IPS-18c (cell line): ENCODE measurements around the gene NAPSA.
"Not testable (repeated sequence)": the region's sequence is repeated elsewhere in the genome, so short reads cannot be mapped to it uniquely, and the experiment has no call there.

Source experiments
- H3K4me3 ChIP-seq: 2 replicates; pipeline ENCODE4 v1.7.0; 2013; ENCODE audit warnings: low read depth, mild to moderate bottlenecking, low read length, moderate library complexity; ENCODE audit not compliant: insufficient read depth
- H3K9me3 ChIP-seq: one replicate; pipeline ENCODE4 v1.6.1; 2013; ENCODE audit warnings: mild to moderate bottlenecking, low read length, moderate library complexity; ENCODE audit not compliant: control insufficient read depth, insufficient read depth

NAPSA gene

DNA sequence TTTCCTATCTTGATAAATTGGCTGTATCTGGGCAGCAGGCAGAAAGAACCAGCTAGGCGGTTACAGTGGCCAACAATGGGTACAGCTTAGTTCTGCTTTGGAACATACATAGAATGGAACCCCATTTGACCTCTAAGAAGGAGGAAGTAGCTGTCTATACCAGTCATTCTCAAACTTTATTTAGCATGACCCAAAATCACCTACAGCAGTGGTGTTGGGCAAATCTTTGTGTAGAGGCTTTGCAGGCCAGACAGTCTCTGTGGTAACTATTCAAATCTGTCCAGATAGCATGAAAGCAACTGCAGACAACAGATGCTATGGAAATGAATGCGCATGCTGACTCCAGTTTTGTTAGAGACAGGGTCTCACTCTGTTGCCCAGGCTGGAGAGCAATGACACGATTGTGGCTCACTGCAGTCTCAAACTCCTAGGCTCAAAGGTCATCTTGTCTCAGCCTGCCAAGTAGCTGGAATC, 24.3 kb downstream of the NAPSA start:
- Histone ChIP-seq H3K4me3 (no peak overlapping the region), H3K9me3 (peaks cover 4% of the 10 kb centered on the region)

- H3K9me3 ChIP-seq: peaks cover 4% of the 10 kb centered on the region
Observed at GRCh38 chr19:50340331-50340730, 25.1 kb downstream of the NAPSA start.

GRCh38 chr19:50337031-50337430, 28.4 kb downstream of the NAPSA start:
- not testable (repeated sequence) for H3K9me3 ChIP-seq, H3K4me3 ChIP-seq

More at GRCh38 chr19:50340331-50340730, 25.1 kb downstream of the NAPSA start:
- no peak overlapping the region for H3K4me3 ChIP-seq

- Histone ChIP-seq H3K4me3 (no peak overlapping the region), H3K9me3 (no peaks in the 10 kb centered on the region)
Observed at GRCh38 chr19:50334741-50335421, 30.6 kb downstream of the NAPSA start.

DNA sequence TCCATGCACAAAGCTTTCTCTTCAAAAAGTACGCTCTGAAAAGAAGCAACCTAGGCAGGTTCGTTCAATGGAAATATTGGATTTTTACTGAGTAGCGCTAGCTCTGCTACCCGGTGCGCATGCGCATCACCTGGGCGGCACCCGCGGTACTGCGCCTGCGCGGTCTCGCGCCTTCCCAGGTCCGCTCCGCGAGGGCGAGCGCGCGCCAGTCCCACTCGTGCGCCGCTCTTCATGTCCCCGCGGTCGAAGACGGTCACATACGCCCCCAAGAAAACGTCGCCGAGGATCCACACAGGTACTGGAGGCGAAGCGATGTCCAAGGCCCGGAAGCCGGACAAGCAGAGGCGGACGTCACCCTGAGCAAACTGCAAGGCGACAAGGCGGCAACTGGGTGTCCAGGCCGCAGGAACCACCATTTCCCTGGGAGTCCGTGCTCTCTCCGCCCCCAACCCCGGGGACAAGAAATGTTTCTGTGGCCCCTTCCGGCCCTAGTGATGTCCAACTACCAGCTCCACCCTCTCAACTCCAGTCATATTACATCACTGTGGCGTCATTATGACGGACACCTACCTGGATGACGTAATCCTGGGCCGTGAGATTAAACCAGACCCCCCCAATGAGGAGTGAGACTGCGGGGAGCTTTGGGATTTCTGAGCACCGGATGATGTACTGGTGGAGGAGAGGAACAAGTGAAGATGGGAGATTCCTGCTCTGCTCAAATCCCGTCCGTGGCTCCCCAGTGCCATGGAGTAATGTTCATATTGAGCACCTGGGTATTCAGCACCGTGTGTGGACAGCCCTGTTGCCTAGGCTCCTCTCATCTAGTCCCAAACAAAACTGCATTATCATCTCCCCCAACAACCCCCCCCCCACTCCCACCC, 31.5 kb downstream of the NAPSA start:
- Histone ChIP-seq H3K9me3 (no peaks in the 10 kb centered on the region), H3K4me3 (peak overlapping the region; percentile 84)

DNA sequence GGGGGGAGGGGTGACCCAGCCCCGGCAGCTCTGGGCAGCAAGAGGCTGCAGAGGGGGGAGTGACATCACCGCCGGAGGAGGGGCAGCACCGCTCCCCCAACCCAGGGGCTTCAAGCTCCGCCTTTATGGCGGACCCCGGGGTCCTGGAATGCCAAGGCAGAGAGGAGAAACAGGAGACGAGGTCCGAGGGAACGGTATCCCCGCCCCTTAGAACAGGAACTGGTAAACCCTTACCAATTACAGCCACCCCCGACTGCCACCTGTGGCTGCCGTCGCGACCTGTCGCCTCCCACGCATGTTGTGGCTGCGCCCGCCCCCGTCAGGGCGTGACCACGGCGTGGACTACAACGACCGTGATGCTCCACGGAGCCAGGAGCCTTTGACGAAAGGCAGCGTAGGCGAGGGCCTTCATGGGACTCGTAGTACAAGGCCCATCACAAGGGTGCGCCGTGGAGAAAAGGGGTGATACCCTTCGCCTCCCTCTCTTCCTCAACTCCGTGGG, 32.2 kb downstream of the NAPSA start:
- Histone ChIP-seq H3K9me3 (no peaks in the 10 kb centered on the region), H3K4me3 (peak overlapping the region; percentile 84)

DNA sequence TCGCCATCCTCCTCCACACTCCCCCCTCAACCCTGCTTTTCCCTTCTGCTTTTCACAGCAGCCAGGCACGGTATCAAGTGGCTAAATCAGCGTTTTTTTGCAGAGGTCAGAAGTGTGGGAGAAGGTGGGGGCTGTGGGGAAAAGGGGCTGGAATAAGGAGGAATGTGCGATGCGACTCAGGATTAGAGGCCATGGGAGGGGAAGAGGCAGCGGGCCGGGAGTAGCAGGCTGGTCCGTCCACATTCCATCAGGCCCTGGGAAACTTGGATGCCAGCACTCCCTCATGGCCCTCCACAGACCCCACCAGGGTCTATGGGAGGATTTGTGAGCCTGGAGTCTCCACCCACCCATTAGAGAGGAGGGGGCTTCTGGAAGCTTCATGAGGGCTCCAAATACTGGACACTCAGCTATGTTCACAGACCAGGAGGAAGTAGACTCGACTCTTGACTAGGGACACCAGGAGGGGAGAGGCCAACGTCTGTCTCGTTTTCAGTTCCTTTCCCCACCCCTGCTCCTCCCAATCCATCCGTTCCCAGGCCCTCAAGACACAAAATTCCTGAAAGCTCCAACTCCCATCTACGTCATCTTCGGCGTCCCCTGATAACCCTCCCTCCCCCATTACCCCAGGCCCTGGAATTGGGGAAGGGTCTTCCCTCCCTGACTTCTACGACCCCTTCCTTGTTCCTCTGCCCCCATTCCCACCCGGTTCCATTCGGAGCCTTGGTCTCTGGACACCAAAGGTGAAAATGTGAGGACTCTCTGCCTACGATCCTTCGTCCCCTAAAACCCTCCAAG, 33.0 kb downstream of the NAPSA start:
- Histone ChIP-seq H3K4me3 (peak overlapping the region; percentile 84), H3K9me3 (no peaks in the 10 kb centered on the region)

DNA sequence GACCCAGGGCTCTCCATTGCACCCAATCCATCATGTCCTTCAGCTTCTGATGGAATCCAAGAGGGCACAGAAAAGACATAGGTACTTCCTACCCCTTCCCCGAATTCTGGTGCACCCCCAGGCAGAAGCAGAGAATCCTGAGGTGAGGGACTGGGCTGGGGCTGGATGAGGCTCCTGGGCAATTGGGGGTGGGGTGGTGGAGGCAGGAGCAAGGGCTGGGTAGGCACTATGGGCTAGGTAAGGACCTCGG, 33.5 kb downstream of the NAPSA start:
- H3K4me3 ChIP-seq: peak overlapping the region; percentile 84
- no peaks in the 10 kb centered on the region for H3K9me3 ChIP-seq

DNA sequence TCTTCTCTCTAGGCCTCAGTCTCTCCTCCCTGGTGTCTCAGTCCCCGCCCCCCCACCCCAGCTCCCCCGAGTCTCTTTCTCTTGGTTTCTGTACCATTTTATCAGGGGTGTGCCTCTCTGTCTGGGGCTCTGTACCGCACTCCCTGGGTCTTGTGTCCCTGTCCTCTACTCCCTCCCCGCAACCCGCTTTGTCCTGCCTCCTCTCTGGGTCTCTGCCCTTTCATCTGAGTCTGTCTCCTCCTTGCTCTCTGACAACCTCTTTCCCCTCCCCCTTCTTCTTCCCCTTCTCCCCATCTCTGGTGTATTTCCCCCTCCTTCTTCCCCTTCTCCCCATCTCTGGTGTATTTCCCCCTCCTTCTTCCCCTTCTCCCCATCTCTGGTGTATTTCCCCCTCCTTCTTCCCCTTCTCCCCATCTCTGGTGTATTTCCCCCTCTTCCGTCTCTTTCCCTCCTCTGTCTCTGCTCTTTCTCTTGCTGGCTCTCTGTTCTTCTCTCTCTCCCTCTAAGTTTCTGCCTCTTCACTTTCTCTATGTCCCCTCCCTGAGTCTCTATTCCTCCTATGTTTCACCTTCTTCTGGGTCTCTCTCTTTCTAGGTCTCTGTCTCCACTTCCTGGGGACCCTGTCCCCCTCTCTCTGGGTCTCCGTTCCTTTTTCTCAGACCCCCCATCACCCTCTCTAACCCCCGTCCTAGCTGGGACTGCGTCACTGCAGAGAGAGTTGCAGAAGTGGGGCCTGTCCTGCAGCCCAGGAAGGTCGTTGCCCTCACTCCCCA, 34.0 kb downstream of the NAPSA start:
- H3K4me3 ChIP-seq: peak overlapping the region; percentile 84
- no peaks in the 10 kb centered on the region for H3K9me3 ChIP-seq

- Histone ChIP-seq H3K4me3 (peak overlapping the region; percentile 85), H3K9me3 (no peaks in the 10 kb centered on the region)
Observed at GRCh38 chr19:50330365-50331078, 34.9 kb downstream of the NAPSA start.

- H3K4me3 ChIP-seq: peak overlapping the region; percentile 85
- not testable (repeated sequence) for H3K9me3 ChIP-seq
Observed at GRCh38 chr19:50329926-50330294, 35.5 kb downstream of the NAPSA start.

GRCh38 chr19:50329146-50329925, 36.1 kb downstream of the NAPSA start, which contains the start of gene KCNC3:
KCNC3 (minus strand) TSS chr19:50329377; CDS start chr19:50329082, 295 bp downstream.
- peak within 1 kb of the TSS; percentile 85 for H3K4me3 ChIP-seq

DNA sequence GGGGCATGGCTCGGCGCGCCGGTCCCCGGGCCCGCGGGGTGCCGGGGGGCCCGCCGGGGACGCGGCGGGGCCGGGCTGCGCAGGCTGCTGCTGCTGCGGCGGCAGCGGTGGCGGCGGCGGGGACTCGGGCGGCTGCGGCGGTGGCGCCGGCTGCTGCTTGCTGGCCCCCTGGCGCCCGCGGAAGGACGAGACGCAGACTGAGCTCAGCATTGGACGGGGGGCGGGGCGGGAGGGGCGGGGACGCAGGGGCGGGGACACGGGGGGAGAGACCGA, 36.6 kb downstream of the NAPSA start:
- Histone ChIP-seq H3K4me3 (no peak overlapping the region), H3K9me3 (no peaks in the 10 kb centered on the region)

More at GRCh38 chr19:50329146-50329925, 36.1 kb downstream of the NAPSA start, which contains the start of gene KCNC3:
- H3K9me3 ChIP-seq: no peaks in the 10 kb centered on the region

GRCh38 chr19:50328224-50328872, 37.1 kb downstream of the NAPSA start:
- Histone ChIP-seq H3K9me3 (no peaks in the 10 kb centered on the region), H3K4me3 (peak overlapping the region; percentile 61)

DNA sequence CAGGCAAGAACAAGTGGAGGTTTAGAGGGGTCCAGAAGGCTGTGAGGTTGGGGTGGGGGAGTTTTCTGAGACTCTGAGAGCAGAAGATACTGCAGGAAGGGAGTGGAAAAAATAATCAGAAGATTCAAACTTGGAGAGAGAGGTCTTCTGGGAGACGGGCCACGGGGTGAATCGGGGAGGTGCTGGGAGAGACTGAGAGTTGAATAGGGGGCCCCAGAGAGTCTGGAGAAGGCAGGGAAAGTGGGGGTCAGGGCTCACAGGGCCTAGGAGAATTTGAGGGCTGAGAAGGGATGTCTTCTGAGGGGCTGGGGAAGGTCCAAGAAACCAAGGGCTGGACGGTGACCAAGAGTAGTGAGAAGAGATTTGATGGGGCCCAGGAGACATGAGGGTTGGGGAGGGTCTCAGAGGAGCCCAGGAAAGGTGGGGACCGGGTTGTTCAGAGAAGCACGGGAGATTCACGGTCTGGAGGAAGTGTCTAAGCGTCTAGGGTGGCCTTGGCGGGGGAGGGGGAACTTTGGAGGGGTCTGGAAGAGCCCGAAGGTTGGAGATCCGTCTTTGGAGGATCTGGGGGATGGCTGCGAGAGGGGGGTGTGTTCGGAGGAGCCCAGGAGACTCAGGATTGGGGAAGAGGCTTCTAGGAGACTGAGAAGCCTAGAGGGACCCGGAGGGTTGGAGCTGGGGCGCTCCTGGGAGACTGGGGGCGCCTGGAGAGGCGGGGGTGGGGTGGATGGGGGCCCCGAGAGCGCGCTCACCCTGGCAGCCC, 37.8 kb downstream of the NAPSA start:
- H3K4me3 ChIP-seq: peak overlapping the region; percentile 63; the same call in 1 of the 2 replicates
- no peaks in the 10 kb centered on the region for H3K9me3 ChIP-seq
